ENCODE results near the gene PROP1.
"Not testable (repeated sequence)": the region's sequence is repeated elsewhere in the genome, so short reads cannot be mapped to it uniquely, and the experiment has no call there.

Gene PROP1

GRCh38 chr5:177995691-177996595, at the start of gene PROP1:
TSS of gene PROP1 (minus strand) at chr5:177996242. CDS start at chr5:177995933, 309 bp downstream.
- DNase-seq = no peak

DNA sequence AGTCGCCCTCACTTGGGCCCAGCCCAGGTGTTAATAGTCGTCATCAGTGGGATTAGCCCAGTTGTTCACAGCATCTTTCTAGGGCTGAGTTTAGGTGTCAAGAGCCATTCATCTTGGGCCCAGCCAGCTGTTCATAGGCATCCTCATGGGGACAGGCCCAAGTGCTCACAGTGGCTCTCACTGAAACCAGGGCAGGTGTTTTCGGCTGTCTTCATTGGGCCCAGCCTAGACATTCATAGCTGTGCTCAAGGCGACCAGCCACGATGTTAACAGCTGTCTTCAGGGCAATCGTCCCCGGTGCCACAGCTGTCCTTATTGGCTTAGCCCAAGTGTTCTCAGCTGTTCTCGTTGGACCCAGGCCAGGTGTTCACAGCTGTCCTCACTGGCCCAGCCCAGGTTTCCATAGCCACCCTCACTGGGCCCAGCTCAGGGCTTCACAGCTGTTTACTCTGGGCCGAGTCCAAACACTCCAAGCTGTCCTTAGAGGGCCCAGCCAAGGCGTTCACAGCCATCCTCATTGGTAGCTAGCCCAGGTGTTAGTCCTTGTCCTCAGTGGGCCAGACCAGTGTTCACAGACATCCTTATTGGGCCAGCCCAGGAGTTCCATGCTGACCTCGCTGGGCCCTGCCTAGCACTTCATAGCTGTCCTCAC, 23.5 kb upstream of the PROP1 start:
- DNase-seq = not testable (repeated sequence)

DNA sequence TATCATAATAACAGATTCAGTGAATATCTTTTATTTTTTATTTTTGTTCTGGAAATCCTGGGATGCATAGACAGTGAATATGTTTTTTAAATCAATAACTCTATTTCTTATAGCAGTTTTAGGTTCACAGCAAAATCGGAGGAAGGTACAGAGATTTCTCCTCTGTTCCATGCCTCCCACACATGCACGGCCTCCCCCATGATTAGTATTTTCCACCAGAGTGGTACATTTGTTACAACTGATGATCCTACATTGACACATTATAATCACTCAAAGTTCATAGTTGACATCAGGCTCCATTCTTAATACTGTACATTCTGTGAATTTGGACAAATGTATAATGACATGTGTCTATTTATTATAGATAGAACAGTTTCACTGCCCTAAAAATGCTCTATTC, 16.7 kb upstream of the PROP1 start:
- not testable (repeated sequence) for DNase-seq

- not testable (repeated sequence) for DNase-seq
Observed at GRCh38 chr5:178011816-178012554, 15.9 kb upstream of the PROP1 start.

- not testable (repeated sequence) for DNase-seq
Observed at GRCh38 chr5:178007272-178007671, 11.2 kb upstream of the PROP1 start.

GRCh38 chr5:178006536-178007231, 10.6 kb upstream of the PROP1 start:
- not testable (repeated sequence) for DNase-seq

DNA sequence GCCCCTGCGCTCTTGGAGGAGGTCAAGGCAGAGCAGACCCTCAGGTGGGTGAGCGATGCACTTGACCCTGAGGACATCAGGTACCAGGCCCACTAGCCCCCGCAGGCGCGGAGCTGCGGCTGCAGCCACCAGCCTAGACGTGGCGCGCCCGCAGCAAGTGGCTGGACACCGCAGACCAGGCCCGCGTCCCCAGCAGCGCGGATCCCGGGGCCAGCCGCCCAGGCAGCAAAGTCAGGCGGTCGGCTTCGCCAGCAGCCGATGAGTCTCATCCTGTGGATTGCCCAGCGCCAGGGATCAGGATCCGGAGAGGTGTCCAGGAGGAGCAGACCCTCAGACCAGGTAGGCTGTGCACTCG, 10.1 kb upstream of the PROP1 start:
- DNase-seq = not testable (repeated sequence)

- no peak for DNase-seq
Observed at GRCh38 chr5:177997846-177998245, 1.8 kb upstream of the PROP1 start.

DNA sequence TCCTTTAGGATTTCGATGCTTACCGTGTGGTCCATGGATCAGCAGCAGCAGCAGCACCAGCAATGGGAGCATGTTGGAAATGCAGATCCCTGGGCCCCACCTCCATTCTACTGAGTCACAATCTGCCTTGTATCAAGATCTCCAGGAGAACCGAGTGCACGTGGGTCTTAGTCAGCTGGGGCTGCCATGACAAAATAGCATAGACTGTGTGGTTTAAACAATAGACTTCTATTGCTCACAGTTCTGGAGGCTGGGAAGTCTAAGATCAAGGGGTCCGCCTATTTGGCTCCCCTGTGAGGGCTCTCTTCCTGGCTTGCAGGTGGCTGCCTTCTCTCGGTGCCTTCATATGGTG, 1.3 kb upstream of the PROP1 start:
- DNase-seq = no peak

DNA sequence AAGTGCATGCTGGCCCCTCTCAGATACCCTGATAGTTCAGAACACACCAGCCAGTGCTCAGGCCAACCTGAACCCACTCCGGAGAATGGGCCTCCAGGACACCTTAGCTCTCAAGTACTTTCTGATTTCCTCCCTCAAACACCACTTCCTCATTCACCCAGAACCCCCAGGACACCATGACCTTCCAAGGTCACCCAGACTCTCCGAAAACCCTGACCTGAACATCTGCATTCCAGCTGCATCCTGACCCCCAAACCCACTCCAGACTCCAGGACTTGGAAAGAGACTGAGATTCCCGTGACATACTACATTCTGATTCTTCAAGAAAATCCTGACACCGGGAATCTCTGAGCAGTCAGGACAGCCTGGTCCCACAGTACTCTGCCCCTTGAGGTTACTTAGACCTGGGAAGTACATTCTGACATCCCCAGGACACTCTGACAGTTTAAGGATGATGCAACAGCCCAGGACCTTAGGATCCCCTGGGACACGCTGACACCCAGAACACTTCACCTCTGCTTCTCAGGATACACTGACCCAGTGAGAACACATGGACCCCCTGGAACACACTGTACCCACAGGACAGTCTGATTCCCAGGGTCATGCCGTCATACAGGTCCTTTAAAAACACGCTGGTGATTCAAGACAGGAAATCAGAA, 747 bp upstream of the PROP1 start:
- DNase-seq = no peak

GRCh38 chr5:177994561-177995190, 1.4 kb downstream of the PROP1 start:
- DNase-seq = no peak

- no peak for DNase-seq
Observed at GRCh38 chr5:177994063-177994462, 2.0 kb downstream of the PROP1 start.

DNA sequence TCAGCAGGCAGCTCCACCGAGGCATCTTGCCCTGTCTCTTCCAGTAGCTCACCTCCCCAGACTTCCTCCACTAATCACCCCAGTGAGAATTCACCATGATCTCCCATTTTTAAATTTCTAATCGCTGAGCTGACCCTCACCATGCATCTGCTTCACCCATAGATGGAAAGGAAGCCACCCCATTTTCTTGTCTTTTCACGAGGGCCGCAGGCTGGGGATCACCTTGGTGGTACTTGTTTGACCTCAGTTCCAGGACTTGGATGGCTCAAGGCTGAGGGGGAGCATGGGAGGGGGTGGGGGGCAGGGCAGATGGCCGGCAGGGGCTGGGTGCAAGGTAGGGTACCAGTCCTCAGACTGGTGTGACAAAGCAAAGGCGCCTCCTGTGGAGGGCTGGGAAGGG, 3.6 kb downstream of the PROP1 start:
- DNase-seq = no peak

- DNase-seq = no peak
Observed at GRCh38 chr5:177988989-177989625, 6.9 kb downstream of the PROP1 start.

GRCh38 chr5:177987326-177987725, 8.7 kb downstream of the PROP1 start:
- no peak for DNase-seq

GRCh38 chr5:177985430-177986040, 10.5 kb downstream of the PROP1 start:
- DNase-seq = no peak

DNA sequence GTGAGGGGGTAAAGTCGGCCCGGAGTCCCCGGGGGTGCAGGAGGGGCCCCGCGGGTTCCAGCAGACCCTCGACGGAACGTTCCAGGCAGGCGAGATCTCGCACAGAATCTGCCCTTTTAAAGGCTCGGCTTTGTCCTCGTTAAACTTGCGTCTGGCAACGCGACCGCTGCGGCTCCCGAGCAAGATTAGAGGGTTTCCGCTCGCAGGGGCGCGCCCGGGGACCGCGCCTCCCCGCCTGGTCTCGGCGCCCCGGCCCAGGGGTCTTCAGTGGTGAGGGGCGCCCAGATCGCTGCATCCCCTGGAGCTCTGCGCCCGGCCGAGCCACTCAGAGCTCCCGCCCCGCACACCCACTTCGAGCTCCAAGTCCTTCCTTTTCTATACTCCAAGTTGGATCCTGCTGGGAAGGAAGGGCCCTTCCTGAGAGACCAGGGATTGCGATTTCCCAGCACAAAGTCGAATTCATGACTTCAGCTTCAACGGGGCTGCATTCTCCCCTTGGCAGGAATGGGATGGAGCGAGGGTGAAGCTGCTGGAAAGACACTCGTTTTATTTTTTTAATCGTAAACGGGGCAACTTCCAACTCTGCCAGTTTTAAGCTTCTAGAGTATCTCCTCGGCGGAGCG, 11.3 kb downstream of the PROP1 start:
- DNase-seq = no peak

GRCh38 chr5:177983763-177984583, 12.1 kb downstream of the PROP1 start:
- no peak for DNase-seq

- no peak for DNase-seq
Observed at GRCh38 chr5:177982956-177983355, 13.1 kb downstream of the PROP1 start.
